OCI-LY3 (cell line): ENCODE measurements around the gene ANKIB1.
"Not testable (repeated sequence)": the region's sequence is repeated elsewhere in the genome, so short reads cannot be mapped to it uniquely, and the experiment has no call there.

Experiments
- CTCF ChIP-seq: fragments of 200-600, 300-600 bp; sonication (generic); IDR thresholded peaks from 2 replicates; pipeline ENCODE4 v1.5.1; 2014; ENCODE audit warnings: antibody characterized with exemption, low read length, low read depth
- EZH2phosphoT487 ChIP-seq: fragments of 200-600 bp; shearing (Covaris generic); IDR thresholded peaks from 2 replicates; pipeline ENCODE4 v1.6.1; 2018; ENCODE audit warnings: antibody characterized with exemption, mixed run types, low read depth

GRCh38 chr7:92442720-92443119 lies 196.9 kb downstream of the ANKIB1 start:
- not testable (repeated sequence) for TF ChIP-seq CTCF, EZH2phosphoT487
